ENCODE data around the gene DPH5.
"Not testable (repeated sequence)": the region's sequence is repeated elsewhere in the genome, so short reads cannot be mapped to it uniquely, and the experiment has no call there.

DPH5 gene

GRCh38 chr1:101033017-101033416, 7.4 kb upstream of the DPH5 start:
- FAIRE-seq (no peak), DNase-seq (ENCODE audit: extremely low spot score, insufficient read length, low read depth) (no peak)

GRCh38 chr1:101032129-101032528, 6.5 kb upstream of the DPH5 start:
- not testable (repeated sequence) for FAIRE-seq; DNase-seq (ENCODE audit: extremely low spot score, insufficient read length, low read depth)

GRCh38 chr1:101030881-101031280, 5.3 kb upstream of the DPH5 start:
- DNase-seq (ENCODE audit: extremely low spot score, insufficient read length, low read depth) (no peak), FAIRE-seq (peak; percentile 9)

- FAIRE-seq (peak; percentile 47), DNase-seq (ENCODE audit: extremely low spot score, insufficient read length, low read depth) (no peak)
Observed at GRCh38 chr1:101029184-101029583, 3.6 kb upstream of the DPH5 start.

GRCh38 chr1:101028466-101028865, 2.9 kb upstream of the DPH5 start:
- FAIRE-seq: peak; percentile 18
- no peak for DNase-seq (ENCODE audit: extremely low spot score, insufficient read length, low read depth)

GRCh38 chr1:101027194-101027772, 1.7 kb upstream of the DPH5 start:
- DNase-seq (ENCODE audit: extremely low spot score, insufficient read length, low read depth) (no peak), FAIRE-seq (peak; percentile 72)

GRCh38 chr1:101026430-101026788, 825 bp upstream of the DPH5 start:
- DNase-seq (ENCODE audit: extremely low spot score, insufficient read length, low read depth) (no peak), FAIRE-seq (peak; percentile 39)

GRCh38 chr1:101025283-101025656, 314 bp downstream of the DPH5 start:
- no peak for FAIRE-seq
- no peak for DNase-seq (ENCODE audit: extremely low spot score, insufficient read length, low read depth)

- FAIRE-seq (no peak), DNase-seq (ENCODE audit: extremely low spot score, insufficient read length, low read depth) (no peak)
Observed at GRCh38 chr1:101022294-101022693, 3.3 kb downstream of the DPH5 start.

GRCh38 chr1:101017448-101017847, 8.1 kb downstream of the DPH5 start:
- DNase-seq (ENCODE audit: extremely low spot score, insufficient read length, low read depth) (no peak), FAIRE-seq (no peak)

- DNase-seq (ENCODE audit: extremely low spot score, insufficient read length, low read depth) (no peak), FAIRE-seq (no peak)
Observed at GRCh38 chr1:101013776-101014175, 11.8 kb downstream of the DPH5 start.

- DNase-seq (ENCODE audit: extremely low spot score, insufficient read length, low read depth): no peak
- FAIRE-seq: peak; percentile 45
Observed at GRCh38 chr1:101008229-101008834, 17.3 kb downstream of the DPH5 start.

- FAIRE-seq: no peak
Observed at GRCh38 chr1:101006553-101006952, 19.0 kb downstream of the DPH5 start.

GRCh38 chr1:101005871-101006270, 19.7 kb downstream of the DPH5 start:
- DNase-seq (ENCODE audit: extremely low spot score, insufficient read length, low read depth) (no peak), FAIRE-seq (peak; percentile 39)

More at GRCh38 chr1:101006553-101006952, 19.0 kb downstream of the DPH5 start:
- DNase-seq (ENCODE audit: extremely low spot score, insufficient read length, low read depth): no peak

GRCh38 chr1:101005183-101005582, 20.4 kb downstream of the DPH5 start:
- FAIRE-seq (no peak), DNase-seq (ENCODE audit: extremely low spot score, insufficient read length, low read depth) (no peak)

GRCh38 chr1:101004670-101005069, 20.9 kb downstream of the DPH5 start:
- no peak for FAIRE-seq
- no peak for DNase-seq (ENCODE audit: extremely low spot score, insufficient read length, low read depth)

- no peak for FAIRE-seq
- no peak for DNase-seq (ENCODE audit: extremely low spot score, insufficient read length, low read depth)
Observed at GRCh38 chr1:101004061-101004460, 21.5 kb downstream of the DPH5 start.

- no peak for FAIRE-seq
- no peak for DNase-seq (ENCODE audit: extremely low spot score, insufficient read length, low read depth)
Observed at GRCh38 chr1:101003012-101003650, 22.5 kb downstream of the DPH5 start.

- FAIRE-seq (no peak), DNase-seq (ENCODE audit: extremely low spot score, insufficient read length, low read depth) (no peak)
Observed at GRCh38 chr1:101002551-101002950, 23.0 kb downstream of the DPH5 start.

- FAIRE-seq: no peak
- no peak for DNase-seq (ENCODE audit: extremely low spot score, insufficient read length, low read depth)
Observed at GRCh38 chr1:101000131-101000873, 25.3 kb downstream of the DPH5 start.

- DNase-seq (ENCODE audit: extremely low spot score, insufficient read length, low read depth) (no peak), FAIRE-seq (no peak)
Observed at GRCh38 chr1:100998426-100998825, 27.2 kb downstream of the DPH5 start.
